SH-SY5Y (cell line): ENCODE measurements around the gene CEP57.

Source experiments
- GATA2 ChIP-seq: IDR thresholded peaks from 2 replicates; pipeline ENCODE4 v1.6.1; 2011; ENCODE audit warnings: mild to moderate bottlenecking, low read depth, low read length
- GATA3 ChIP-seq: IDR thresholded peaks from 2 replicates; pipeline ENCODE4 v1.6.1; 2011; ENCODE audit warnings: low read depth, mild to moderate bottlenecking, low read length, moderate library complexity

- TF ChIP-seq GATA2 (no peak), GATA3 (no peak)
These were observed 9.8 kb upstream of the CEP57 start for GRCh38 chr11:95780544-95780943.
